ENCODE data around the gene ELN.
A peak's percentile ranks its signal among the peaks of the same experiment; 100 is the strongest.
"Not testable (repeated sequence)": the region's sequence is repeated elsewhere in the genome, so short reads cannot be mapped to it uniquely, and the experiment has no call there.

ELN gene

GRCh38 chr7:74001150-74001494 is 26.9 kb upstream of the ELN start:
- no peak for DNase-seq

GRCh38 chr7:74002474-74003017 is 25.4 kb upstream of the ELN start:
- peak; percentile 41 for DNase-seq

- no peak for DNase-seq
Observed at GRCh38 chr7:74003621-74004020, 24.4 kb upstream of the ELN start.

GRCh38 chr7:74006032-74006431 is 21.9 kb upstream of the ELN start:
- no peak for DNase-seq

GRCh38 chr7:74006451-74007241 is 21.3 kb upstream of the ELN start:
- DNase-seq: no peak

- DNase-seq: no peak
Observed at GRCh38 chr7:74007242-74007567, 20.8 kb upstream of the ELN start.

GRCh38 chr7:74008687-74009086 is 19.3 kb upstream of the ELN start:
- DNase-seq: no peak

- DNase-seq: no peak
Observed at GRCh38 chr7:74009719-74010118, 18.3 kb upstream of the ELN start.

GRCh38 chr7:74010407-74010806 is 17.6 kb upstream of the ELN start:
- peak; percentile 43 for DNase-seq

GRCh38 chr7:74011421-74011820 is 16.6 kb upstream of the ELN start:
- DNase-seq: not testable (repeated sequence)

- peak; percentile 45 for DNase-seq
Observed at GRCh38 chr7:74012842-74013249, 15.1 kb upstream of the ELN start.

GRCh38 chr7:74013539-74014272 is 14.3 kb upstream of the ELN start:
- DNase-seq: no peak

- no peak for DNase-seq
Observed at GRCh38 chr7:74014931-74015330, 13.0 kb upstream of the ELN start.

- no peak for DNase-seq
Observed at GRCh38 chr7:74015670-74016069, 12.3 kb upstream of the ELN start.

GRCh38 chr7:74017125-74017524 is 10.8 kb upstream of the ELN start:
- peak; percentile 72 for DNase-seq

- DNase-seq: no peak
Observed at GRCh38 chr7:74018246-74018895, 9.6 kb upstream of the ELN start.

GRCh38 chr7:74019149-74019548 is 8.8 kb upstream of the ELN start:
- DNase-seq: no peak

- DNase-seq: no peak
Observed at GRCh38 chr7:74020390-74020789, 7.6 kb upstream of the ELN start.

GRCh38 chr7:74021546-74022320 is 6.2 kb upstream of the ELN start:
- no peak for DNase-seq

GRCh38 chr7:74022507-74022906 is 5.5 kb upstream of the ELN start:
- no peak for DNase-seq

- peak; percentile 60 for DNase-seq
Observed at GRCh38 chr7:74023092-74023536, 4.9 kb upstream of the ELN start.

GRCh38 chr7:74023786-74024185 is 4.2 kb upstream of the ELN start:
- DNase-seq: no peak

- no peak for DNase-seq
Observed at GRCh38 chr7:74025146-74025545, 2.8 kb upstream of the ELN start.
